Loucy (cell line): ENCODE results near the gene AHI1.

ENCODE experiments used
- H2AFZ ChIP-seq: fragments of 200-600 bp; sonication (generic); 2 replicates; pipeline ENCODE4 v1.6.0; 2016; ENCODE audit warnings: antibody characterized with exemption, mild to moderate bottlenecking, low read length, moderate library complexity
- H3F3A ChIP-seq: fragments of 200-600 bp; 2 replicates; pipeline ENCODE4 v1.6.0; 2016; ENCODE audit warnings: antibody characterized with exemption, low read depth, mild to moderate bottlenecking
- H3K27me3 ChIP-seq: fragments of 200-600 bp; sonication (generic); 2 replicates; pipeline ENCODE4 v1.6.1; 2014; ENCODE audit warnings: low read length, mild to moderate bottlenecking; ENCODE audit not compliant: insufficient read depth, poor library complexity, severe bottlenecking
- H3K36me3 ChIP-seq: fragments of 200-600 bp; sonication (generic); 2 replicates; pipeline ENCODE4 v1.6.1; 2016; ENCODE audit warnings: low read length; ENCODE audit not compliant: insufficient read depth
- H3K4me1 ChIP-seq: fragments of 200-600 bp; sonication (generic); 2 replicates; pipeline ENCODE4 v1.5.1; 2014; ENCODE audit warnings: low read length, mild to moderate bottlenecking; ENCODE audit not compliant: insufficient read depth, poor library complexity, severe bottlenecking
- H3K4me2 ChIP-seq: fragments of 200-600 bp; sonication (generic); 2 replicates; pipeline ENCODE4 v1.6.0; 2014; ENCODE audit warnings: antibody characterized with exemption, low read length, low read depth, mild to moderate bottlenecking; ENCODE audit not compliant: poor library complexity, severe bottlenecking
- H3K4me3 ChIP-seq: fragments of 200-600 bp; sonication (generic); 2 replicates; pipeline ENCODE4 v1.5.1; 2014; ENCODE audit warnings: low read length, mild to moderate bottlenecking, mixed read lengths; ENCODE audit not compliant: poor library complexity, severe bottlenecking
- H3K79me2 ChIP-seq: fragments of 200-600 bp; sonication (generic); 2 replicates; pipeline ENCODE4 v1.6.1; 2014; ENCODE audit warnings: low read length; ENCODE audit not compliant: insufficient read depth
- H3K9ac ChIP-seq: fragments of 200-600 bp; sonication (generic); 2 replicates; pipeline ENCODE4 v1.6.0; 2014; ENCODE audit warnings: mild to moderate bottlenecking, low read depth, low read length, moderate library complexity; ENCODE audit not compliant: poor library complexity, severe bottlenecking
- H3K9me2 ChIP-seq: fragments of 200-600 bp; sonication (generic); replicated peaks from 2 replicates; pipeline ENCODE4 v1.6.1; 2016; ENCODE audit warnings: low read depth, low read length, mixed read lengths
- H3K9me3 ChIP-seq: fragments of 200-600 bp; sonication (generic); 2 replicates; pipeline ENCODE4 v1.6.1; 2014; ENCODE audit warnings: mild to moderate bottlenecking, antibody characterized with exemption, low read length, low read depth; ENCODE audit not compliant: insufficient read depth
- H4K20me1 ChIP-seq: fragments of 200-600 bp; sonication (generic); 2 replicates; pipeline ENCODE4 v1.6.0; 2014; ENCODE audit warnings: antibody characterized with exemption, low read length, mild to moderate bottlenecking; ENCODE audit not compliant: insufficient read depth, poor library complexity, severe bottlenecking
- EZH2phosphoT487 ChIP-seq: fragments of 200-600 bp; IDR thresholded peaks from 2 replicates; pipeline ENCODE4 v1.6.1; 2018; ENCODE audit warnings: antibody characterized with exemption, mild to moderate bottlenecking, moderate library complexity, borderline replicate concordance
- TF ChIP-seq, protein P1 (sequence below): fragments of 200-600 bp; sonication (generic); conservative IDR thresholded peaks from 2 replicates; pipeline ENCODE4 v1.5.1; 2014; ENCODE audit warnings: mild to moderate bottlenecking, antibody characterized with exemption, low read length

The AHI1 gene

DNA sequence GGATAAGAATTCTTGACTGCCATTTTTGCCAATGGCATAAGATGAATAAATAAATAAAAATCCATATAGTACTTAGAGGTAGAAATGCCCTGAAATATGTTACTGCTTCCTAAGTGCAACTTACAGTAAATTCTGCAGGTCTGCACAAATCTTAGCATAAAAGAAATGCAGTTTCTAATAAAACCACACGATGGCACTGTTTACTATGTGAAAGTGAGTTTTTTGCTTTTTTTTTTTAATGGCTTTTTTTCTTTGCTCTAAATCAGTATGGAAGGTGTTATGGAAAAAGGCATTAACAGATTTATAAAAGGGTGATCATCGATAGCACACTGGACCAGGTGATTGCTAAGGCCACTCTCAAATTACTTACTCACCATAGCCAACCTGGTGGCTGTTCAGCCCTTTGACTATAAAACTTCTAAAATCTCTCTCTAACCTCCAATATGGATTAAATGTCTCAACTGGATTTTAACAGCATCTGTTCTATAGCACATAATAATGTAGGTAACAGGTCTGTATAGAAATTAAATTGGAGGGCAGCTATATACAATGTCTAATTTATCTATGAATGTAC is 45.8 kb downstream of the AHI1 start:
- H3K4me1 ChIP-seq: no peaks in the 10 kb centered on the region
- H3K9me2 ChIP-seq: no peaks in the 10 kb centered on the region
- H3K36me3 ChIP-seq: no peaks in the 10 kb centered on the region
- no peaks in the 10 kb centered on the region for H3F3A ChIP-seq
- H3K4me2 ChIP-seq: no peak overlapping the region
- no peaks in the 10 kb centered on the region for H3K9me3 ChIP-seq
- H3K79me2 ChIP-seq: no peaks in the 10 kb centered on the region
- H2AFZ ChIP-seq: no peak overlapping the region
- H3K4me3 ChIP-seq: no peak overlapping the region
- TF ChIP-seq EZH2phosphoT487: no peak
- TF ChIP-seq, protein P1, sequence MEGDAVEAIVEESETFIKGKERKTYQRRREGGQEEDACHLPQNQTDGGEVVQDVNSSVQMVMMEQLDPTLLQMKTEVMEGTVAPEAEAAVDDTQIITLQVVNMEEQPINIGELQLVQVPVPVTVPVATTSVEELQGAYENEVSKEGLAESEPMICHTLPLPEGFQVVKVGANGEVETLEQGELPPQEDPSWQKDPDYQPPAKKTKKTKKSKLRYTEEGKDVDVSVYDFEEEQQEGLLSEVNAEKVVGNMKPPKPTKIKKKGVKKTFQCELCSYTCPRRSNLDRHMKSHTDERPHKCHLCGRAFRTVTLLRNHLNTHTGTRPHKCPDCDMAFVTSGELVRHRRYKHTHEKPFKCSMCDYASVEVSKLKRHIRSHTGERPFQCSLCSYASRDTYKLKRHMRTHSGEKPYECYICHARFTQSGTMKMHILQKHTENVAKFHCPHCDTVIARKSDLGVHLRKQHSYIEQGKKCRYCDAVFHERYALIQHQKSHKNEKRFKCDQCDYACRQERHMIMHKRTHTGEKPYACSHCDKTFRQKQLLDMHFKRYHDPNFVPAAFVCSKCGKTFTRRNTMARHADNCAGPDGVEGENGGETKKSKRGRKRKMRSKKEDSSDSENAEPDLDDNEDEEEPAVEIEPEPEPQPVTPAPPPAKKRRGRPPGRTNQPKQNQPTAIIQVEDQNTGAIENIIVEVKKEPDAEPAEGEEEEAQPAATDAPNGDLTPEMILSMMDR: peak; percentile 87
- H3K27me3 ChIP-seq: no peaks in the 10 kb centered on the region
- no peak overlapping the region for H3K9ac ChIP-seq
- no peaks in the 10 kb centered on the region for H4K20me1 ChIP-seq

DNA sequence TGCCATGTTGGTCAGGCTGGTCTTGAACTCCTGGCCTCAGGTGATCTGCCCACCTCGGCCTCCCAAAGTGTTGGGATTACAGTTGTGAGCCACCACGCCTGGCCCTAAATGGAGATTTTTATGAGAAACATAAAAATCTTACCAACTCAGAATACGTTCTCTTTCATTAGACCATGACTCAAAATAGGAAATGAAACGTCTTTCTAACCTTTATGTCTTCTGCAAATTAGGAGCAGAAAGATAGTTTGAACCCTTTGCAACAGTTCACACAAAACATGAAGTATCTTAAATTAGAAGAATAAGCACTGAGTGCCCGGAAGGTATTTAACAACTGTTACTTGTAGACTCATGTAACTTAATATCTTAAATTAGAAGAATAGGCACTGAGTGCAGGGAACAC is 48.3 kb downstream of the AHI1 start:
- H2AFZ ChIP-seq: no peak overlapping the region
- no peaks in the 10 kb centered on the region for H3K9me3 ChIP-seq
- no peaks in the 10 kb centered on the region for H3K4me1 ChIP-seq
- no peaks in the 10 kb centered on the region for H3F3A ChIP-seq
- no peaks in the 10 kb centered on the region for H3K36me3 ChIP-seq
- no peak for TF ChIP-seq EZH2phosphoT487
- TF ChIP-seq, protein P1: no peak
- no peaks in the 10 kb centered on the region for H4K20me1 ChIP-seq
- H3K27me3 ChIP-seq: no peaks in the 10 kb centered on the region
- no peak overlapping the region for H3K4me2 ChIP-seq
- no peaks in the 10 kb centered on the region for H3K9me2 ChIP-seq
- H3K79me2 ChIP-seq: no peaks in the 10 kb centered on the region
- H3K9ac ChIP-seq: no peak overlapping the region
- no peak overlapping the region for H3K4me3 ChIP-seq

DNA sequence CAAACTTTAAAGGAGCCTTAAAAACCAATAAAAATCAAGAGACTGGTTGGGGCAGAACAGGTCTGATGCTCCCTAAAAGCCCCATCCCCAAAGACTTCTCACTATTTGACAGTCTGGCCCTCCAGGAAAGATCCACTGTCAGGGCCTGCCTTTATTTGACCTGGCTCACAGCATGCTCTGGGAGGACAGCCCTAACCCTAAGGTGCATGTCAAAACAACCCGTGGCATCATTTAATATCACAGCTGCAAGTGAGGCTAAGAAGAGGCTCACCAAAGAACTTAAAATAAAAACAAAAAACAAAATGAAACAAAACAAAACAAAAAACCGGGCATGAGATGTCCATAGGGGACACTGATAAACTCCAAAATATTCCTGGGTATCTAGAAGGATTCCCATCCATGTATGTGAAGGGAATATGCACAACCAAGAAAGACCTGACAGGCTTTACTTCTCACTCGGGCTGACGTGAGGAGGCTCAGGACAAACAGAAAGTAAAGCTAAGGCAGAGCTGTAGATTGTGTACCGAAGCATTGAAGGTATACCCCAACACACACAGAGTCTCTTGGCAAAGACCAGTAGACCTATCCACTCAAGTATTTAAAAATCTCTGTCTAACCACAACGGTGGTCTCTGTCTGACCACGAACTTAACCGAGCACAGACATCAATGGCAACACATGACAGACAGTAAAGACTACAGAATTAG is 57.3 kb downstream of the AHI1 start:
- Histone ChIP-seq H2AFZ (no peak overlapping the region), H3K4me2 (no peak overlapping the region), H3K79me2 (no peaks in the 10 kb centered on the region), H3K9me3 (no peaks in the 10 kb centered on the region), H3K4me1 (peaks cover 19% of the 10 kb centered on the region), H3K4me3 (no peak overlapping the region), H3K27me3 (no peaks in the 10 kb centered on the region), H3K9me2 (no peaks in the 10 kb centered on the region), H3K36me3 (no peaks in the 10 kb centered on the region), H4K20me1 (no peaks in the 10 kb centered on the region), H3F3A (no peaks in the 10 kb centered on the region), H3K9ac (no peak overlapping the region)
- TF ChIP-seq, protein P1: no peak
- no peak for TF ChIP-seq EZH2phosphoT487
